Parathyroid adenoma (tissue), 2 donors: ENCODE measurements around the gene LYRM7.

Experiments
- H2AFZ ChIP-seq: fragments of 300-600 bp; sonication (generic); one replicate; pipeline ENCODE4 v1.7.0; 2017; ENCODE audit warnings: antibody characterized with exemption, mild to moderate bottlenecking
- H3K27ac ChIP-seq: fragments of 300-600 bp; sonication (generic); one replicate; pipeline ENCODE4 v1.7.0; 2017
- H3K27me3 ChIP-seq: fragments of 300-600 bp; sonication (generic); one replicate; pipeline ENCODE4 v1.7.0; 2017; ENCODE audit warnings: low read length; ENCODE audit not compliant: control insufficient read depth, insufficient read depth
- H3K36me3 ChIP-seq: fragments of 300-600 bp; sonication (generic); one replicate; pipeline ENCODE4 v1.7.0; 2017; ENCODE audit warnings: low read length; ENCODE audit not compliant: control insufficient read depth, insufficient read depth
- H3K4me1 ChIP-seq: fragments of 300-600 bp; sonication (generic); one replicate; pipeline ENCODE4 v1.7.0; 2017; ENCODE audit warnings: control low read depth
- H3K4me2 ChIP-seq: fragments of 300-600 bp; sonication (generic); one replicate; pipeline ENCODE4 v1.7.0; 2017; ENCODE audit warnings: low read length
- H3K4me3 ChIP-seq: fragments of 300-600 bp; sonication (generic); one replicate; pipeline ENCODE4 v1.7.0; 2017; ENCODE audit warnings: low read depth, low read length
- H3K79me2 ChIP-seq: fragments of 300-600 bp; sonication (generic); one replicate; pipeline ENCODE4 v1.7.0; 2017; ENCODE audit warnings: control low read depth
- H3K9ac ChIP-seq: fragments of 300-600 bp; sonication (generic); one replicate; pipeline ENCODE4 v1.7.0; 2017; ENCODE audit warnings: mild to moderate bottlenecking
- H3K9me3 ChIP-seq: fragments of 300-600 bp; sonication (generic); one replicate; pipeline ENCODE4 v1.7.0; 2017; ENCODE audit warnings: low read length; ENCODE audit not compliant: control insufficient read depth
- TF ChIP-seq, protein P1 (sequence below): fragments of 300-600 bp; sonication (generic); IDR thresholded peaks from one replicate; pipeline ENCODE4 v1.7.0; 2017; ENCODE audit warnings: antibody characterized with exemption, mild to moderate bottlenecking
- donor health status: primary hyperparathyroidism.

The LYRM7 gene

DNA sequence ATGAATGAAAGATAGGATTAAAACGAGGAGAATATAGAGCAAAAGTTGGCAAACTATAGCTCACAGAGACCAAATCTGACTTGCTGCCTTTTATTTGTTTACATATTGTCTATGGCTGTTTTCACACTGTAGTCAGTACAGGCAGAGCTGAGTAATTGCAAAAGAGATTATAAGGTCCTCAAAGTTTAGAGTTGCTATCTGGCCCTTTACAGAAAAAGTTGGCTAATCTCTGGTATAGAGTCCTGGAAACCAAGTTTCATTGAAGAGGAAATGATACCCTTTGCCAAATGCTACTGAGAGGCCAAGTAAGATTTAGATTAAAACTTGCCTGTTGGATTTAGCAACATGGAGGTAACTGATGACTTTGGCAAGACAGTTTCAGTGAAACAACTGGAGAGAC, 36.0 kb downstream of the LYRM7 start:
- Histone ChIP-seq H2AFZ (no peak overlapping the region), H3K27me3 (no peaks in the 10 kb centered on the region), H3K4me1 (peaks cover 3% of the 10 kb centered on the region), H3K9me3 (no peaks in the 10 kb centered on the region), H3K4me3 (no peak overlapping the region), H3K36me3 (no peaks in the 10 kb centered on the region), H3K4me2 (no peak overlapping the region), H3K9ac (no peak overlapping the region), H3K79me2 (no peaks in the 10 kb centered on the region), H3K27ac (no peak overlapping the region)
- TF ChIP-seq, protein P1, sequence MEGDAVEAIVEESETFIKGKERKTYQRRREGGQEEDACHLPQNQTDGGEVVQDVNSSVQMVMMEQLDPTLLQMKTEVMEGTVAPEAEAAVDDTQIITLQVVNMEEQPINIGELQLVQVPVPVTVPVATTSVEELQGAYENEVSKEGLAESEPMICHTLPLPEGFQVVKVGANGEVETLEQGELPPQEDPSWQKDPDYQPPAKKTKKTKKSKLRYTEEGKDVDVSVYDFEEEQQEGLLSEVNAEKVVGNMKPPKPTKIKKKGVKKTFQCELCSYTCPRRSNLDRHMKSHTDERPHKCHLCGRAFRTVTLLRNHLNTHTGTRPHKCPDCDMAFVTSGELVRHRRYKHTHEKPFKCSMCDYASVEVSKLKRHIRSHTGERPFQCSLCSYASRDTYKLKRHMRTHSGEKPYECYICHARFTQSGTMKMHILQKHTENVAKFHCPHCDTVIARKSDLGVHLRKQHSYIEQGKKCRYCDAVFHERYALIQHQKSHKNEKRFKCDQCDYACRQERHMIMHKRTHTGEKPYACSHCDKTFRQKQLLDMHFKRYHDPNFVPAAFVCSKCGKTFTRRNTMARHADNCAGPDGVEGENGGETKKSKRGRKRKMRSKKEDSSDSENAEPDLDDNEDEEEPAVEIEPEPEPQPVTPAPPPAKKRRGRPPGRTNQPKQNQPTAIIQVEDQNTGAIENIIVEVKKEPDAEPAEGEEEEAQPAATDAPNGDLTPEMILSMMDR, result no peak

DNA sequence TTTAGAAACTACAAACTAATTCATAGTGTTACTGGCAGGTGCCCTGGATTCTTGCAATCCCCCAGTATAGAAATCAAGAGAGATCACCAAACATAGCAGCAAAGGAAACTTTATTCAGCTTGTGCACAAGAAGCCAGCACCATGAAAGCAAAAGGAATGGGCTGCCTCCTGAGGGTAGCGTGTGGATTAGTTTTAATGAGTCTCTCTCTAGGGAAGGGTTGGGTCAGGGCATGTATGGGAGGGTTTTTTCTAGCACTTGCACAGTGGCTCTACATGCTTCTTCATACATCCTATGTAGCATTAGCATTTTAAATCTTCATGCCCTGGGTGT, 38.4 kb downstream of the LYRM7 start:
- no peak overlapping the region for H3K27ac ChIP-seq
- TF ChIP-seq, protein P1, result no peak

DNA sequence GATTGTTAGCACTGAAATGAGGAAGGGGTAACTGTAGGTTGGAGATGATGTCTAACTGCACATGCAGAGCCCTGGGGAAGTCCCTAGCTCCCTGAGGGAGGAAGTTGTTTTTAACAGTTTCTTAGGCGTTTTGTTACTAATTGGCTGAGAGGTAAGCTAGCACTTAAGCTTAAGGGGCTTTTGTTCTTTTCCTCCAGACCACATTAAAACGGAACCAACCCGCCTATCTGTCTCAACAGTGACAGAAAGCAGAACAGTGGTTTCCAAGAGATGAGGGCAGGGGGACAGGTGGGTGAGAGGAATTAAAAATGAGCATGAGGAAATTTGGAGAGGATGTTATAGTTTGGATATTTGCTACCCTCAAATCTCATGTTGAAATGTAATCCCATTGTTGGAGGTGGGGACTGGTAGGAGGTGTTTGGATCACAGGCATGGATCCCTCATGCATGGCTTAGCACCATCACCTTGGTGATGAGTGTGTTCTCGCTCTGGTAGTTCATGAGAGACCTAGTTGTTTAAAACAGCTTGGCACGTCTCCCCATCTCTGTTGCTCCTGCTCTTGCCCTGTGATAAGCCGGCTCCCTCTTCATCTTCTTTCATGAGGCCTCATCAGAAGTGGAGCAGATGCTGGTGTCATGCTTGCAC, 38.9 kb downstream of the LYRM7 start:
- no peak overlapping the region for H3K9ac ChIP-seq
- H3K4me2 ChIP-seq, result no peak overlapping the region
- no peaks in the 10 kb centered on the region for H3K79me2 ChIP-seq
- peaks cover 3% of the 10 kb centered on the region for H3K4me1 ChIP-seq
- no peak overlapping the region for H3K4me3 ChIP-seq
- no peaks in the 10 kb centered on the region for H3K9me3 ChIP-seq
- no peak overlapping the region for H2AFZ ChIP-seq
- H3K27me3 ChIP-seq, result no peaks in the 10 kb centered on the region
- H3K36me3 ChIP-seq, result no peaks in the 10 kb centered on the region
- no peak overlapping the region for H3K27ac ChIP-seq
- TF ChIP-seq, protein P1, result no peak

More for the DNA sequence above, 38.4 kb downstream of the LYRM7 start:
- H3K79me2 ChIP-seq, result no peaks in the 10 kb centered on the region
- no peaks in the 10 kb centered on the region for H3K9me3 ChIP-seq
- peaks cover 3% of the 10 kb centered on the region for H3K4me1 ChIP-seq
- no peaks in the 10 kb centered on the region for H3K36me3 ChIP-seq
- H3K4me3 ChIP-seq, result no peak overlapping the region
- H3K27me3 ChIP-seq, result no peaks in the 10 kb centered on the region
- no peak overlapping the region for H3K9ac ChIP-seq
- no peak overlapping the region for H2AFZ ChIP-seq
- no peak overlapping the region for H3K4me2 ChIP-seq

DNA sequence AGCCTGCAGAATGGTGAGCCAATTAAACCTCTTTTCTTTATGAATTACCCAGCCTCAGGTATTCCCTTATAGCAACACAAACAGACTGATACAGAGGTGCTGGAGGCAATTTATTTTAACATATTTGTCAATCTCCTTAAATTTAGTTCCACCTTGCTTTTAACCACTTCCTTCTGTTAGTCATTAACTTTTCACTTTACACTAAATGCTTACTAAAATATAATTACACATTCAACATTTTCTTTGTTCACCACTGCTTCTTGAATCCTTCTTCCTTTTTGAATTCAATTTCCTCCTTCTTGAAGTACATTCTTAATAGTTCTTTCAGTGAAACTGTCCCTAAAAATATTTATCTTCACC, 39.4 kb downstream of the LYRM7 start:
- no peak overlapping the region for H3K27ac ChIP-seq

DNA sequence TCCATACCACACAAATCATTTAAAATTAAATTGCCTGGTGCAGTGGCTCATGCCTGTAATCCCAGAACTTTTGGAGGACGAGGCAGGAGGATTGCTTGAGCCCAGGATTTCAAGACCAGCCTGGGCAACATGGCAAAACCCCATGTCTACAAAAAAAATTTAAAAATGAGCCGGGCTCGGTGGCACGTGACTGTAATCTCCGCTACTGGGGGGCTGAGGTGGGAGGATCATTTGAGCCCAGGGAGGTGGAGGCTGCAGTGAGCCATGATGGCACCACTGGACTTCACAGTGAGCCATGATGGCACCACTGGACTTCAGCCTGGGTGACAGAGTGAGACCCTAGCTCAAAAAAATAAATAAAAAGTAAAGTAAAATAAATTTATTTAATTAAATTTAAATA, 40.9 kb downstream of the LYRM7 start:
- Histone ChIP-seq H3K79me2 (no peaks in the 10 kb centered on the region), H3K36me3 (no peaks in the 10 kb centered on the region), H3K27ac (no peak overlapping the region), H3K4me2 (no peak overlapping the region), H3K27me3 (no peaks in the 10 kb centered on the region), H3K9me3 (no peaks in the 10 kb centered on the region), H3K9ac (no peak overlapping the region), H3K4me1 (peaks cover 3% of the 10 kb centered on the region), H2AFZ (no peak overlapping the region), H3K4me3 (no peak overlapping the region)
- TF ChIP-seq, protein P1, result no peak

More for the DNA sequence above, 39.4 kb downstream of the LYRM7 start:
- TF ChIP-seq, protein P1, result no peak
- H3K4me2 ChIP-seq, result no peak overlapping the region
- H3K79me2 ChIP-seq, result no peaks in the 10 kb centered on the region
- no peak overlapping the region for H3K9ac ChIP-seq
- peaks cover 3% of the 10 kb centered on the region for H3K4me1 ChIP-seq
- H3K4me3 ChIP-seq, result no peak overlapping the region
- no peaks in the 10 kb centered on the region for H3K36me3 ChIP-seq
- H3K27me3 ChIP-seq, result no peaks in the 10 kb centered on the region
- no peak overlapping the region for H2AFZ ChIP-seq
- H3K9me3 ChIP-seq, result no peaks in the 10 kb centered on the region
